ENCODE results near the gene TAF1B.

DNA sequence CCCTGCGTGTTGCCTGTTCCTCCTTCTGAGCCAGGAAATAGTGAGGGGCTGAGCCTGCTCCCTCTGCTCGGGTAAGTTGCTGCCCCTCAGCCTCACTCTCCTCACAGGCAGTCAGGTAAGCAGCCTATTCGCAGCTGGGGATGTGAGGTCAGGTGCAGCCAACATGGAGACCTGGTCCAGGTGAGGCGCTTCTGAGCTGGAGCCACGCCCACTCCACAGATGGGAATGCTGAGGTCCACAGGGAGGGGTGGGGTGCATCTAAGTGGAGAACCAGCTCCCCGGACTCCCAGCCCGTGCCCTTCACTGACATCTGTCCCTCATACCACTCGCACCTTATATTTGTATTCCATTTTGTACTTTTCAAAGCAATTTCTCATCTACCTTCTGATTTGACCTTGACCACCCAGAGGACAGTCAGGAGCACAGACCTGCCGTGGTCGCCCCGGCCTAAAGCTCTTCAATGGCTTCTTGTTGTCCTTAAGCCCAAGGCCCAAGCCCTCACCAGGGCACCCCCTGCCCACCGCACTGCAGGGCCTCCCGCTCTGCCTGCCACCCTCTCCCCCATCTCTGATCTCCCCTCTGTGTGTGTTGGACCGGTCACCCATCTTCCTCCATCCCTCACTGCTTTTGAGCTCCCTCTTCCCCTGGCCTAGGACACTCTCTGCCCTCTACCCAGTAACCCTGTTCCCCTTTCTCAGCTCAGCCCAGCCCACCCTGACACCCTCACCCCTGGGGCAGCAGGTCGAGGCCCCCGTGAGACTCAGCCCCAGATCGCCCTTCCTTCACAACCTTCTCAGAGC, 49.2 kb upstream of the TAF1B start:
- no peak for TF ChIP-seq EZH2 (IDR thresholded peaks at IDR 0.05; ENCODE audit: low read depth)
- TF ChIP-seq, protein P1, sequence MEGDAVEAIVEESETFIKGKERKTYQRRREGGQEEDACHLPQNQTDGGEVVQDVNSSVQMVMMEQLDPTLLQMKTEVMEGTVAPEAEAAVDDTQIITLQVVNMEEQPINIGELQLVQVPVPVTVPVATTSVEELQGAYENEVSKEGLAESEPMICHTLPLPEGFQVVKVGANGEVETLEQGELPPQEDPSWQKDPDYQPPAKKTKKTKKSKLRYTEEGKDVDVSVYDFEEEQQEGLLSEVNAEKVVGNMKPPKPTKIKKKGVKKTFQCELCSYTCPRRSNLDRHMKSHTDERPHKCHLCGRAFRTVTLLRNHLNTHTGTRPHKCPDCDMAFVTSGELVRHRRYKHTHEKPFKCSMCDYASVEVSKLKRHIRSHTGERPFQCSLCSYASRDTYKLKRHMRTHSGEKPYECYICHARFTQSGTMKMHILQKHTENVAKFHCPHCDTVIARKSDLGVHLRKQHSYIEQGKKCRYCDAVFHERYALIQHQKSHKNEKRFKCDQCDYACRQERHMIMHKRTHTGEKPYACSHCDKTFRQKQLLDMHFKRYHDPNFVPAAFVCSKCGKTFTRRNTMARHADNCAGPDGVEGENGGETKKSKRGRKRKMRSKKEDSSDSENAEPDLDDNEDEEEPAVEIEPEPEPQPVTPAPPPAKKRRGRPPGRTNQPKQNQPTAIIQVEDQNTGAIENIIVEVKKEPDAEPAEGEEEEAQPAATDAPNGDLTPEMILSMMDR (conservative IDR thresholded peaks at IDR 0.05), result no peak
